ENCODE data around the gene NUDT14.

Gene NUDT14

DNA sequence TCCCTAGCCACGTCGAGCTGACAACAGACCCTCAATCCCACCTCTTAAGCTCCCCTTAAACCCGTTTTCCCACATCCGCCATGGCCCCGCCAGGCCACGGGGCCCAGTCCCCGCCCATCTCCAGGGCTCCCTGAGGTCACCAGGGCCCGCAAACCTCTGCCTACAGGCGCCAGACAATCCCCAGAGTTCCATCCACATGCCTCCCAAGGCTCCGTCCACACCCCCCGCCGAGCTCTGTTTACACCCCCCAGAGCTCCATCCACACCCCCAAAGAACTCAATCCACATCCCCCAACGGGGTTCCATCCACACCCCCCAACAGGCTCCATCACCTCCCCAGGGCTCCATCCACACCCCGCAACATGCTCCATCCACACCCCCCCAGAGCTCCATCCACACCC lies 21.8 kb downstream of the NUDT14 start:
- TF ChIP-seq ZNF70 (CRISPR knock-in tag; IDR thresholded peaks at IDR 0.05) (no peak), ESRRG (CRISPR knock-in tag; IDR thresholded peaks at IDR 0.05) (no peak), TOX (CRISPR knock-in tag; IDR thresholded peaks at IDR 0.05; ENCODE audit: borderline replicate concordance) (no peak), ARNTL (CRISPR knock-in tag; IDR thresholded peaks at IDR 0.05; ENCODE audit: borderline replicate concordance, low read depth) (no peak), RARB (CRISPR knock-in tag; IDR thresholded peaks at IDR 0.05) (no peak), OSR1 (CRISPR knock-in tag; IDR thresholded peaks at IDR 0.05) (no peak), ISL1 (CRISPR knock-in tag; IDR thresholded peaks at IDR 0.05) (no peak), ZFP3 (CRISPR knock-in tag; IDR thresholded peaks at IDR 0.05) (no peak), GLIS3 (CRISPR knock-in tag; IDR thresholded peaks at IDR 0.05) (no peak), ZNF8 (CRISPR knock-in tag; IDR thresholded peaks at IDR 0.05) (no peak)
- TF ChIP-seq, protein P1, sequence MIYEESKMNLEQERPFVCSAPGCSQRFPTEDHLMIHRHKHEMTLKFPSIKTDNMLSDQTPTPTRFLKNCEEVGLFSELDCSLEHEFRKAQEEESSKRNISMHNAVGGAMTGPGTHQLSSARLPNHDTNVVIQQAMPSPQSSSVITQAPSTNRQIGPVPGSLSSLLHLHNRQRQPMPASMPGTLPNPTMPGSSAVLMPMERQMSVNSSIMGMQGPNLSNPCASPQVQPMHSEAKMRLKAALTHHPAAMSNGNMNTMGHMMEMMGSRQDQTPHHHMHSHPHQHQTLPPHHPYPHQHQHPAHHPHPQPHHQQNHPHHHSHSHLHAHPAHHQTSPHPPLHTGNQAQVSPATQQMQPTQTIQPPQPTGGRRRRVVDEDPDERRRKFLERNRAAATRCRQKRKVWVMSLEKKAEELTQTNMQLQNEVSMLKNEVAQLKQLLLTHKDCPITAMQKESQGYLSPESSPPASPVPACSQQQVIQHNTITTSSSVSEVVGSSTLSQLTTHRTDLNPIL (CRISPR knock-in tag; IDR thresholded peaks at IDR 0.05; ENCODE audit: low read depth), result no peak
- TF ChIP-seq, protein P2, sequence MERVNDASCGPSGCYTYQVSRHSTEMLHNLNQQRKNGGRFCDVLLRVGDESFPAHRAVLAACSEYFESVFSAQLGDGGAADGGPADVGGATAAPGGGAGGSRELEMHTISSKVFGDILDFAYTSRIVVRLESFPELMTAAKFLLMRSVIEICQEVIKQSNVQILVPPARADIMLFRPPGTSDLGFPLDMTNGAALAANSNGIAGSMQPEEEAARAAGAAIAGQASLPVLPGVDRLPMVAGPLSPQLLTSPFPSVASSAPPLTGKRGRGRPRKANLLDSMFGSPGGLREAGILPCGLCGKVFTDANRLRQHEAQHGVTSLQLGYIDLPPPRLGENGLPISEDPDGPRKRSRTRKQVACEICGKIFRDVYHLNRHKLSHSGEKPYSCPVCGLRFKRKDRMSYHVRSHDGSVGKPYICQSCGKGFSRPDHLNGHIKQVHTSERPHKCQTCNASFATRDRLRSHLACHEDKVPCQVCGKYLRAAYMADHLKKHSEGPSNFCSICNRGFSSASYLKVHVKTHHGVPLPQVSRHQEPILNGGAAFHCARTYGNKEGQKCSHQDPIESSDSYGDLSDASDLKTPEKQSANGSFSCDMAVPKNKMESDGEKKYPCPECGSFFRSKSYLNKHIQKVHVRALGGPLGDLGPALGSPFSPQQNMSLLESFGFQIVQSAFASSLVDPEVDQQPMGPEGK (CRISPR knock-in tag; IDR thresholded peaks at IDR 0.05; ENCODE audit: borderline replicate concordance), result no peak
- no peak for ATAC-seq

DNA sequence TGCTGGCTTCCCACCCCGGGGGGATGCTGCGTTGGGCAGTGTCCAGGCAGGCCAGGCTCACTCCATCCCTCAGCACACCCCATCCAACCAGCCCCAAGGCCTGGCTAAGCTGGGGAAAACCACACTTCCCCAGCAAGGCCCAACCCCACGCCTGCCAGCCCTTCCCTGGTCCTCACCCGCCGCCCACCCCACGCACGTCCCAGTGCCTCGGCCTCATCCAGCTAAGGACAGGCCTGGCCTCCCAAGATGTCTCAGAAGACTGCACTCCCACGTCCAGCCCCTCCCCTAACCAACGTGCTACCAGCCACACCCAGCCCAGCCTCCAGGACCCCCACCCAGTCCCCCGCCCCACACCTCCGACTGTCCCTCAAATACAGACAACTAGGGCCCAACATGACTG lies 22.3 kb downstream of the NUDT14 start:
- no peak for ATAC-seq
- no peak for TF ChIP-seq TCF4 (CRISPR knock-in tag; IDR thresholded peaks at IDR 0.05; ENCODE audit: borderline replicate concordance)
- TF ChIP-seq ZNF8 (CRISPR knock-in tag; IDR thresholded peaks at IDR 0.05), result no peak
- TF ChIP-seq ZFP30 (CRISPR knock-in tag; IDR thresholded peaks at IDR 0.05), result no peak
- no peak for TF ChIP-seq BACH2 (CRISPR knock-in tag; IDR thresholded peaks at IDR 0.05; ENCODE audit: borderline replicate concordance)
- TF ChIP-seq, protein P1 (CRISPR knock-in tag; IDR thresholded peaks at IDR 0.05; ENCODE audit: low read depth), result no peak
- no peak for TF ChIP-seq CSDC2 (CRISPR knock-in tag; IDR thresholded peaks at IDR 0.05)
- TF ChIP-seq, protein P2 (CRISPR knock-in tag; IDR thresholded peaks at IDR 0.05; ENCODE audit: borderline replicate concordance), result no peak
- TF ChIP-seq ZNF70 (CRISPR knock-in tag; IDR thresholded peaks at IDR 0.05), result no peak
- TF ChIP-seq ESRRG (CRISPR knock-in tag; IDR thresholded peaks at IDR 0.05), result no peak
- no peak for TF ChIP-seq ZC3H10 (CRISPR knock-in tag; IDR thresholded peaks at IDR 0.05)
- no peak for TF ChIP-seq GLIS3 (CRISPR knock-in tag; IDR thresholded peaks at IDR 0.05)
- TF ChIP-seq ARNTL (CRISPR knock-in tag; IDR thresholded peaks at IDR 0.05; ENCODE audit: borderline replicate concordance, low read depth), result no peak
- TF ChIP-seq, protein P3, sequence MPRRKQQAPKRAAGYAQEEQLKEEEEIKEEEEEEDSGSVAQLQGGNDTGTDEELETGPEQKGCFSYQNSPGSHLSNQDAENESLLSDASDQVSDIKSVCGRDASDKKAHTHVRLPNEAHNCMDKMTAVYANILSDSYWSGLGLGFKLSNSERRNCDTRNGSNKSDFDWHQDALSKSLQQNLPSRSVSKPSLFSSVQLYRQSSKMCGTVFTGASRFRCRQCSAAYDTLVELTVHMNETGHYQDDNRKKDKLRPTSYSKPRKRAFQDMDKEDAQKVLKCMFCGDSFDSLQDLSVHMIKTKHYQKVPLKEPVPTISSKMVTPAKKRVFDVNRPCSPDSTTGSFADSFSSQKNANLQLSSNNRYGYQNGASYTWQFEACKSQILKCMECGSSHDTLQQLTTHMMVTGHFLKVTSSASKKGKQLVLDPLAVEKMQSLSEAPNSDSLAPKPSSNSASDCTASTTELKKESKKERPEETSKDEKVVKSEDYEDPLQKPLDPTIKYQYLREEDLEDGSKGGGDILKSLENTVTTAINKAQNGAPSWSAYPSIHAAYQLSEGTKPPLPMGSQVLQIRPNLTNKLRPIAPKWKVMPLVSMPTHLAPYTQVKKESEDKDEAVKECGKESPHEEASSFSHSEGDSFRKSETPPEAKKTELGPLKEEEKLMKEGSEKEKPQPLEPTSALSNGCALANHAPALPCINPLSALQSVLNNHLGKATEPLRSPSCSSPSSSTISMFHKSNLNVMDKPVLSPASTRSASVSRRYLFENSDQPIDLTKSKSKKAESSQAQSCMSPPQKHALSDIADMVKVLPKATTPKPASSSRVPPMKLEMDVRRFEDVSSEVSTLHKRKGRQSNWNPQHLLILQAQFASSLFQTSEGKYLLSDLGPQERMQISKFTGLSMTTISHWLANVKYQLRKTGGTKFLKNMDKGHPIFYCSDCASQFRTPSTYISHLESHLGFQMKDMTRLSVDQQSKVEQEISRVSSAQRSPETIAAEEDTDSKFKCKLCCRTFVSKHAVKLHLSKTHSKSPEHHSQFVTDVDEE (CRISPR knock-in tag; IDR thresholded peaks at IDR 0.05), result no peak

DNA sequence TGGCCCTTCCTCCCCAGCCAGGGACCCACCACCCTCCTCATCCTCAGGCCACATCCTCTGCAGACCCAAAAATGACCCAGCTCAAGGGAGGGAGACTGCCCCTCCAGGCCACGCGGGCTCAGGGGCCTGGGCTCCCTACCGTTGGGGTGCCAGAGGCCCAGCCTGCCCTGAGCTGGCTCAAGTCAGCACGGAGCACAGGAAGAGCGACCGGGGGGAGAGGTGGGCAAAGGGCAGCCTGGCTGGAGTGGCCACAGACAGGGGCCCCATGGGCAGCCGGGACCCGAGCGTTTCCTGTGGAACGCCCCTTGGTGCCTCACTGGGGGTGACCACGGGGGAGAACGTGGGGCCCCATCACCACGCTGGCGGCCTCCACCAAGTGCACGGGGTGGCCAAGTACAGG lies 23.2 kb downstream of the NUDT14 start:
- no peak for ATAC-seq
- TF ChIP-seq OSR1 (CRISPR knock-in tag; IDR thresholded peaks at IDR 0.05) (no peak), ZNF70 (CRISPR knock-in tag; IDR thresholded peaks at IDR 0.05) (no peak), ZNF8 (CRISPR knock-in tag; IDR thresholded peaks at IDR 0.05) (no peak), BACH2 (CRISPR knock-in tag; IDR thresholded peaks at IDR 0.05; ENCODE audit: borderline replicate concordance) (no peak), ZC3H10 (CRISPR knock-in tag; IDR thresholded peaks at IDR 0.05) (no peak), ZFP3 (CRISPR knock-in tag; IDR thresholded peaks at IDR 0.05) (no peak), TOX (CRISPR knock-in tag; IDR thresholded peaks at IDR 0.05; ENCODE audit: borderline replicate concordance) (no peak), GLIS3 (CRISPR knock-in tag; IDR thresholded peaks at IDR 0.05) (no peak), TCF4 (CRISPR knock-in tag; IDR thresholded peaks at IDR 0.05; ENCODE audit: borderline replicate concordance) (no peak), ZNF565 (CRISPR knock-in tag; conservative IDR thresholded peaks at IDR 0.05; ENCODE audit: low read depth) (no peak), ZFP30 (CRISPR knock-in tag; IDR thresholded peaks at IDR 0.05) (no peak), SNAI2 (CRISPR knock-in tag; IDR thresholded peaks at IDR 0.05) (no peak)
- TF ChIP-seq, protein P4, sequence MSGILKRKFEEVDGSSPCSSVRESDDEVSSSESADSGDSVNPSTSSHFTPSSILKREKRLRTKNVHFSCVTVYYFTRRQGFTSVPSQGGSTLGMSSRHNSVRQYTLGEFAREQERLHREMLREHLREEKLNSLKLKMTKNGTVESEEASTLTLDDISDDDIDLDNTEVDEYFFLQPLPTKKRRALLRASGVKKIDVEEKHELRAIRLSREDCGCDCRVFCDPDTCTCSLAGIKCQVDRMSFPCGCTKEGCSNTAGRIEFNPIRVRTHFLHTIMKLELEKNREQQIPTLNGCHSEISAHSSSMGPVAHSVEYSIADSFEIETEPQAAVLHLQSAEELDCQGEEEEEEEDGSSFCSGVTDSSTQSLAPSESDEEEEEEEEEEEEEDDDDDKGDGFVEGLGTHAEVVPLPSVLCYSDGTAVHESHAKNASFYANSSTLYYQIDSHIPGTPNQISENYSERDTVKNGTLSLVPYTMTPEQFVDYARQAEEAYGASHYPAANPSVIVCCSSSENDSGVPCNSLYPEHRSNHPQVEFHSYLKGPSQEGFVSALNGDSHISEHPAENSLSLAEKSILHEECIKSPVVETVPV (CRISPR knock-in tag; IDR thresholded peaks at IDR 0.05), result no peak
- TF ChIP-seq, protein P2 (CRISPR knock-in tag; IDR thresholded peaks at IDR 0.05; ENCODE audit: borderline replicate concordance), result no peak
- TF ChIP-seq, protein P1 (CRISPR knock-in tag; IDR thresholded peaks at IDR 0.05; ENCODE audit: low read depth), result no peak
